SK-N-SH treated with all-trans-retinoic acid at 6 μM for 48 hours (cell line): ENCODE data around the gene CNTNAP2.

Experiments used
- GLIS3 ChIP-seq: fragments of 250-450 bp; sonication (Bioruptor Pico); IDR thresholded peaks from 2 replicates; pipeline ENCODE4 v1.5.0; 2020; ENCODE audit warnings: mild to moderate bottlenecking, moderate library complexity
- RARB ChIP-seq: fragments of 250-450 bp; sonication (Bioruptor Pico); IDR thresholded peaks from 2 replicates; pipeline ENCODE4 v1.8.0; 2021; ENCODE audit warnings: mild to moderate bottlenecking, moderate library complexity

- no peak for TF ChIP-seq RARB (CRISPR knock-in tag)
- no peak for TF ChIP-seq GLIS3 (CRISPR knock-in tag)
Observed at GRCh38 chr7:147305827-147306226, 1189.2 kb downstream of the CNTNAP2 start.
